Neuron (in vitro differentiated cells): Measurements from ENCODE around the gene DGLUCY.

Source experiments
- H2AFZ ChIP-seq: one replicate; pipeline ENCODE4 v1.6.1; 2013; ENCODE audit warnings: low read depth, mild to moderate bottlenecking, inconsistent platforms, low read length, moderate library complexity
- H3K27me3 ChIP-seq: one replicate; pipeline ENCODE4 v1.6.1; 2013; ENCODE audit warnings: low read length; ENCODE audit not compliant: insufficient read depth
- H3K36me3 ChIP-seq: one replicate; pipeline ENCODE4 v1.6.1; 2013; ENCODE audit warnings: low read length; ENCODE audit not compliant: insufficient read depth
- H3K4me1 ChIP-seq: one replicate; pipeline ENCODE4 v1.6.1; 2013; ENCODE audit warnings: low read length; ENCODE audit not compliant: insufficient read depth
- H3K4me3 ChIP-seq: 2 replicates; pipeline ENCODE4 v1.5.1; 2013; ENCODE audit warnings: mild to moderate bottlenecking, low read length, moderate library complexity
- H3K9me3 ChIP-seq: one replicate; pipeline ENCODE4 v1.6.1; 2013; ENCODE audit warnings: low read length

DGLUCY gene

GRCh38 chr14:91128699-91129098 lies 14.8 kb downstream of the DGLUCY start:
- no peaks in the 10 kb centered on the region for H3K27me3 ChIP-seq
- no peaks in the 10 kb centered on the region for H3K36me3 ChIP-seq
- H3K4me1 ChIP-seq: no peaks in the 10 kb centered on the region
- no peak overlapping the region for H2AFZ ChIP-seq
- H3K4me3 ChIP-seq: no peak overlapping the region
- peaks cover 6% of the 10 kb centered on the region for H3K9me3 ChIP-seq

GRCh38 chr14:91129261-91129660 lies 15.4 kb downstream of the DGLUCY start:
- Histone ChIP-seq H2AFZ (no peak overlapping the region), H3K4me1 (no peaks in the 10 kb centered on the region), H3K27me3 (no peaks in the 10 kb centered on the region), H3K9me3 (peaks cover 6% of the 10 kb centered on the region), H3K36me3 (no peaks in the 10 kb centered on the region), H3K4me3 (no peak overlapping the region)

GRCh38 chr14:91135039-91135438 lies 21.2 kb downstream of the DGLUCY start:
- Histone ChIP-seq H3K9me3 (no peaks in the 10 kb centered on the region), H3K27me3 (no peaks in the 10 kb centered on the region), H3K4me1 (no peaks in the 10 kb centered on the region), H3K36me3 (no peaks in the 10 kb centered on the region), H2AFZ (no peak overlapping the region), H3K4me3 (no peak overlapping the region)

GRCh38 chr14:91138511-91139359 lies 24.9 kb downstream of the DGLUCY start:
- Histone ChIP-seq H3K36me3 (no peaks in the 10 kb centered on the region), H3K27me3 (no peaks in the 10 kb centered on the region), H3K4me3 (no peak overlapping the region), H3K4me1 (no peaks in the 10 kb centered on the region), H3K9me3 (no peaks in the 10 kb centered on the region), H2AFZ (no peak overlapping the region)

- Histone ChIP-seq H3K9me3 (no peaks in the 10 kb centered on the region), H3K4me3 (no peak overlapping the region), H3K36me3 (no peaks in the 10 kb centered on the region), H3K4me1 (no peaks in the 10 kb centered on the region), H3K27me3 (no peaks in the 10 kb centered on the region), H2AFZ (no peak overlapping the region)
These were observed 25.9 kb downstream of the DGLUCY start for GRCh38 chr14:91139776-91140175.

DNA sequence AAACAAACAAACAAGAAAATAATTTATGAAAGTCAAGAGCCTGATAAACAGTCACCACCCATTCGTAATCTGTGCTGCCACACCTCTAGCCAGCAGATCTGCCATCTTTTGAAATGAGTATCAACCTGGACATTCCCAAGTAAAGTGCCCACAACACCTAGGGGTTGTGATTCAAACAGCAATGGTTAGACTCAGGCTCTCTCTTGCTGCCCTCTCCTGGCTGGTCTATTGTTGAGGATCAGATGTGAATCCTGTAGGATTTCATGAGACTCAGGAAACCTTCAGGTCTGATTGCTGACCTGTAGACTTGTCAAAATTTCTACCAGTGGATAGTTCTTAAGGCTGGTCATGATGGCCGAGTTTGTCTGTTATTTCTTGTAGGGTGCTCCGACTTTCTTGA lies 26.8 kb downstream of the DGLUCY start:
- no peaks in the 10 kb centered on the region for H3K36me3 ChIP-seq
- H3K4me1 ChIP-seq: no peaks in the 10 kb centered on the region
- no peaks in the 10 kb centered on the region for H3K27me3 ChIP-seq
- H3K4me3 ChIP-seq: no peak overlapping the region
- H2AFZ ChIP-seq: no peak overlapping the region
- H3K9me3 ChIP-seq: no peaks in the 10 kb centered on the region

DNA sequence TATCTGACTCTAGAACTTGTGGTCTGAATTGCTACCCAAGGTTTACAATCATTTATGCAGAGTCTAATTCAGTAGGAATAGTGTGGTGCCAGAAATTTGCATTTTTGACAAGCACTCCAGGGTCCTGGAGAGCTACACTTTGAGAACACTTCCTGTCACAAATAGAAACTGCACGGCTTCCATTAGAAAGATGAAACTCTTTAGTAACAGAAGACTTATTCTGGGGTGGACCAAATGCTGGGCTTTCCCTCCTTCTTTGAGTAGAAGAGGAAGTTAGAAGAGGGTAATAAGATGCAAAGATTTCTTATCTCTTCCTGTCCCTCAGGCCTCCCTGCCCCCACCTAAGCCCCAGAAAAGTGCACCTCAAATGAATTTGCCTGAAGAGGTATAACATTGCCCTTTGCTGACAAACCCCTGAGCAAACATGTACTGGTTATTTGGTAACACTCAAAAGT lies 28.4 kb downstream of the DGLUCY start:
- Histone ChIP-seq H3K27me3 (no peaks in the 10 kb centered on the region), H3K9me3 (no peaks in the 10 kb centered on the region), H3K36me3 (no peaks in the 10 kb centered on the region), H2AFZ (no peak overlapping the region), H3K4me3 (no peak overlapping the region), H3K4me1 (no peaks in the 10 kb centered on the region)

- Histone ChIP-seq H3K27me3 (no peaks in the 10 kb centered on the region), H3K4me1 (no peaks in the 10 kb centered on the region), H2AFZ (no peak overlapping the region), H3K4me3 (no peak overlapping the region), H3K36me3 (peaks cover 3% of the 10 kb centered on the region), H3K9me3 (no peaks in the 10 kb centered on the region)
These were observed 30.0 kb downstream of the DGLUCY start for GRCh38 chr14:91143862-91144261.

DNA sequence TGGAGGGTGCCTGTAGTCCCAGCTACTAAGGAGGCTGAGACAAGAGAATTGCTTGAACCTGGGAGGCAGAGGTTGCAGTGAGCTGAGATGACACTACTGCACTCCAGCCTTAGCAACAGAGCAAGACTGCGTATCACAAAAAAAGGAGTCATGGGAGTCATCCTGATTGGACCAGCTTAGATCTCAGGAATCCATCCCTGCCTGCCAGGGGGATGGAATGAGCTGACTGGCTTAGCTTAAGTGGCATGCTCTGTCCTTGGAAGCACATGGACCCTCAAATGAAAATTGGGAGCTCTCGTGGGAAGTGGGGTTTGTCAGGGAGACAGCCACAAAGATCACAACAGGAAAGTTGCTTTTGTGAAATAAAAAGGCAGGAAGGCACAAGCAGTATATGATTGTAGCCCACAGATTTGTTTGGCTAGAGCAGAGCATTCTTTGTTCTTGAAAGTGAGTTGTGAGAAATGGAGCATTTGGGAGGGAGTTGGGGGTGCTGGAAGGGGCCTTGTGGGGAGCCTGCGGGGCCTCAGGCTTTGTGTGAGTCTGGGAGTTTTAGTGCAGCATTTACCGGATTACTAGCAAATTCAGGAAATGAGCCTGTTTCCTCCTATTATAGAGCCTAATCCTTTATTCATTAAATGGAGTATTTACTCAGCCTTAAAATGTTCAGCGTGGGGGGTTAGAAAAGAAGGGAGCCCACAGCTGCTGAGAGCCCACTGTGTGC lies 30.7 kb downstream of the DGLUCY start:
- Histone ChIP-seq H3K4me1 (no peaks in the 10 kb centered on the region), H3K36me3 (peaks cover 3% of the 10 kb centered on the region), H3K9me3 (no peaks in the 10 kb centered on the region), H3K27me3 (no peaks in the 10 kb centered on the region), H3K4me3 (no peak overlapping the region), H2AFZ (no peak overlapping the region)

- peaks cover 3% of the 10 kb centered on the region for H3K36me3 ChIP-seq
These were observed 31.7 kb downstream of the DGLUCY start for GRCh38 chr14:91145391-91146160.

DNA sequence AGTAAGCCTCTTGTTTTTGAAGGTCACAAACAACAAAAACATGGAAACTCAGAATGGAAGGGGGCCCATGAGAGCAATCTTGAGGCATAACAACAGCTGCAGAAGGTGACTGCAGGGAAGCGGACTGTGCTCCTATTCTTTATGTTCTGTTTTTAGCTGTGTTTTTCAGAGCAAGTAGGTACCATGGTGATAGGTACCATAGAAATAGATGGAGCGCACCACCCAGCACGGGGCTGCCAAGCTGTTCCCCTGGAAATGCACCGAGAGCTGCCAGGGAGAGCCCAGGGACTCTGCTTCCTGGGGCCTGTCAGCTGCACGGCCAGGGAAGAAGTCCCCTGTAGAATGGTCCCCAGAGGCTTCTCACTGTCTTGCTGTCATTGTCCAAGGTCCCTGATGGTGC lies 32.8 kb downstream of the DGLUCY start:
- no peaks in the 10 kb centered on the region for H3K9me3 ChIP-seq
- H3K27me3 ChIP-seq: no peaks in the 10 kb centered on the region
- H3K36me3 ChIP-seq: peaks cover 3% of the 10 kb centered on the region
- no peak overlapping the region for H2AFZ ChIP-seq
- no peak overlapping the region for H3K4me3 ChIP-seq
- no peaks in the 10 kb centered on the region for H3K4me1 ChIP-seq

More at GRCh38 chr14:91145391-91146160, 31.7 kb downstream of the DGLUCY start:
- no peaks in the 10 kb centered on the region for H3K9me3 ChIP-seq
- no peak overlapping the region for H3K4me3 ChIP-seq
- H2AFZ ChIP-seq: no peak overlapping the region
- H3K27me3 ChIP-seq: no peaks in the 10 kb centered on the region
- no peaks in the 10 kb centered on the region for H3K4me1 ChIP-seq

GRCh38 chr14:91149462-91149861 lies 35.6 kb downstream of the DGLUCY start:
- peaks cover 3% of the 10 kb centered on the region for H3K36me3 ChIP-seq
- no peaks in the 10 kb centered on the region for H3K27me3 ChIP-seq
- no peak overlapping the region for H3K4me3 ChIP-seq
- H3K4me1 ChIP-seq: no peaks in the 10 kb centered on the region
- no peak overlapping the region for H2AFZ ChIP-seq
- H3K9me3 ChIP-seq: no peaks in the 10 kb centered on the region

GRCh38 chr14:91152499-91152898 lies 38.6 kb downstream of the DGLUCY start:
- Histone ChIP-seq H3K4me1 (no peaks in the 10 kb centered on the region), H3K27me3 (no peaks in the 10 kb centered on the region), H3K4me3 (no peak overlapping the region), H3K36me3 (peaks cover 2% of the 10 kb centered on the region), H3K9me3 (no peaks in the 10 kb centered on the region), H2AFZ (no peak overlapping the region)
